NCI-H69 (cell line): ENCODE data around the gene SIL1.
"Not testable (repeated sequence)": the region's sequence is repeated elsewhere in the genome, so short reads cannot be mapped to it uniquely, and the experiment has no call there.

Experiments
- DNase-seq: peaks from one replicate; lab custom pipeline; 2025; lab: John Stamatoyannopoulos, UW

Gene SIL1

DNA sequence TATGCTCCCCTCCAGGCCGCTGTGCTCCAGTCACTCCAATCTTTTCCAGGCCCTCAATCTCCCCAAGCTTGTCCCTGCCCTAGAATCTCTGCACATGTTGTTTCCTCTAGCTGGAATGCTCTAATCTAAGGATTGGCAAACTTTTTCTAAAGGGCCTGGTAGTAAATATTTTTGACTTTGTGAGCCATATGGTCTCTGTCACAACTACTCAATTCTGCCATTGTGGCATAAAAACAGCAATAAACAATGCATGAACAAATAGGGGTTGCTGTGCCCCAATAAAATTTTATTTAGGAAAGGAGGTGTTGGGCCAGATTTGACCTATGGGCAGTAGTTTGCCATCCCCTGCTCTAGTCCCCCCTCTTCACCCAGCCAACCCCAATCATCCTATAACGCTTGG is 172.5 kb downstream of the SIL1 start:
- no peak for DNase-seq

DNA sequence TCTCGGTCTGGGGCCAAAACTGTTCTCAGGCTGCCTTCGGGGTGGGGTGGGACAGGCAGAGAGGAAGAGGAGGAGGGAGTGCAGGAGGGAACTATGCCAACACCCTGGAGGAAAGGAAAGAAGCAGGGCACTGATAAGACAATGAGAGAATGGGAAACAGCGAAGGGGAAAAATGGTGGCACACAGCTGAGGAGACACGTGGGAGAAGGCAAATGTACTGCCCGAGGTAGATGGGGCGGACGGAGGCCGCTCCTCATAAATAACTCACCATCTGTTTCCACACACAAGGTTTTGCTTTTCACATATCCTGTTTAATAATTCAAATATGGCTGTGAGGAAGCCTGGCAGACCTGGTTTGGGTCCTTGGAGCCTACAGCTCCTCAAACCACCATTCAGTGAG is 174.9 kb downstream of the SIL1 start:
- DNase-seq: no peak

DNA sequence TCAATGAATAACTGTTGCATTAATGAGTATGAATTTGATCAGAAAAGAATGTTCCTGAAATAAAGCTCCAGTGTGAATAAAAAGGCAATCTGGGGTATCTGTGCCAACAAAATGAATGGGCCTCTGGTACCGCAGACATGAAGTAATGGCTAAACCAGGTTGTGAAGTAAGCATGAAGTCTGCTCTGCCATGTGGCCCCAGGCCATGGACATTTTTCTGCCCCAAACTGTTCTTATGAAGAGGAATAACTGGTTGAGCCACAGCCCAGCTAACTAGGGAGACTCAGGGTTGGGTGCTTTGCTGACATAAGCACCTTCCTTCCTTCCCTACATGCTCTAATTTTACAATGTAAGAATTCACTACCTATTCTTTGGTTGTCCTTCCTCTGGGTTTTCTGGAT is 175.6 kb downstream of the SIL1 start:
- no peak for DNase-seq

DNA sequence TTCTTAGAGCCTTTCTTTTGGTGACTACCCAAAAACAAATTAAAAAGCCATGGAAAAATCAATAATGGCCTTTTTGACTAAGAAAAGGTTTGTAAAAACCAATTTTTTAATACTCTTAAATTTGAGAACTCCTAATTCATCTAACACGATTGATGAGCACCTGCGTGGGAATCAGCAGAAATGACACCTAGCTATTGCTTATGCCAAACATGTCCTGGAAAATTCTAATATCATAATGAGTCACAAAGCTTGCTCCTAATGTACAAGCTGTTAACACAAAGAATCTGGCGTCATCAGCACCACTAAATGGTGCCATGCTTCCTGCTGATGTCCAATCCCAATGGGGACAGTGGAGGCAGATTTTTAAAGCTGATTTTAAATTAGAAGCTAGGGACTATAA is 176.8 kb downstream of the SIL1 start:
- DNase-seq: no peak

DNA sequence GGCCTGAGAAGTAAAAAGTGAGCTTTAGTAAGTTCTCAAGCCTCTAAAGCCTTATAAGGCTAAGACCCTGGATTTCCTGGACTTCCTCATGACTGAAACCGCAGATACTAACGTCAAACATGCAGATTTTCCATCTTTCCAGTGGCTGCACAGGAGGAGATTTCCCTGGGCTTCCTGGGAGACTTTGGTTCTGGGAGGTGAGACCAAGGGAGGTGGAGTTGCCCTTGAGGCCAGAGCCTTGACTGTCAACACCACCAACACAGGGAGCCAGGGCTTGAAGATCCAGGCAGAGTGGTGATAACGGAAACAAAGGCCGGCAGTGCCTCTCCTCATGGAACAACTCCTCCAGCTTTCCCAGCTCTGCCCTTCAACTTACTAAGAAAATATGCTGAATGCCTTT is 178.3 kb downstream of the SIL1 start:
- no peak for DNase-seq

DNA sequence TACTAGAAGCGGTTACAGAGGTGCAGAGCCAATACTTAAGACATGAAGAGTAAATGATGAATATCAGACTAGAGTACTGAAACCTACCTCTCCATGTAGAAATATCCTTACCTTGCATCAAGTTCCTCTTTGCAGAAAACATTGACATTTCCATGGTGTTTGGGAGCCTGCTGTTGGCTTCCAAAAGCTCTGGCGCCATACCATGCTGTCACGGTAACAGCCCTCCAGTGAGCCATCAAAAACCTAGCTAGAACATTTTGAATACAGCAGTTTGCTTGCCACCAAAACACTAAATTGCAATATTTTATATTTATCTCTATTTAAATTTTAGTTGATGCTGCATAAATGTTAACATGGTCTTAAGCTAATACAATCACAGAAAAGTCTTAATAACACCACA is 179.0 kb downstream of the SIL1 start:
- no peak for DNase-seq

DNA sequence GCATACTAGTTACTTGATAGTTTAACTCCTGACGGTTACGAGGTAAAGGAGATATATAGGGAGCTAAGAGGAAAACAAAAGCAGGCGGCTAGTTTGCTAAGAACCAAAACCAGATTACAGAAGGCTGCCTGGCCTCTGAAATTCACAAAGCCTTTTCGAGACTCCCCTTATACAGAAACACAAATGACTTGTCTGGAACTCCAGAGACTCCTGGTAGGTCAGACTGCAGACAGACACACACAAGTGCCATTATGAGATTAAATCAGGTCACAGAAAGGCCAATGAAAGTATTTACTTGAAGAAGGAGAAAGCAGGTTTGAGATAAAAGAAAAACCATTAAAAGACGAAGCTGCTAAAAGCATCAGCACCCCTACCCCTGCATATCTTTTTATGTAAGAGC is 180.5 kb downstream of the SIL1 start:
- no peak for DNase-seq

DNA sequence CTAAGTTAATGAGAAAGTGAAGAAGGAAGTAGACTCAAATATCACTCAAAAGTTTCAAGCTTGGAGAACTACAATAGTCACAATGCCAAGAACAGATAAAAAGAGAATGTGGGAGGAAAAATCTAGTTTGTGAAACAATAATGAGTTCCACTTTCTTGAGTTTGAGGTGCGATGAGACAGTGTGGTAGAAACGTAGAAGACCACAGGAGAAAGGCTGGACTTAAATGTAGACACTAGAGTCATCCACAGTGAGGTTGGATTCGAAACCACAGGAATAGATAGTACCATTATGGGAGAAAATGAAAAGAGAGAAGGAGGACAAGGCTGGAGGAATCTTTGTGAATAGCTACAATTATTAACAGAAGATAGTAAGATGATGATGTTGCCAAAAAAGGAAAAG is 182.0 kb downstream of the SIL1 start:
- DNase-seq: no peak

DNA sequence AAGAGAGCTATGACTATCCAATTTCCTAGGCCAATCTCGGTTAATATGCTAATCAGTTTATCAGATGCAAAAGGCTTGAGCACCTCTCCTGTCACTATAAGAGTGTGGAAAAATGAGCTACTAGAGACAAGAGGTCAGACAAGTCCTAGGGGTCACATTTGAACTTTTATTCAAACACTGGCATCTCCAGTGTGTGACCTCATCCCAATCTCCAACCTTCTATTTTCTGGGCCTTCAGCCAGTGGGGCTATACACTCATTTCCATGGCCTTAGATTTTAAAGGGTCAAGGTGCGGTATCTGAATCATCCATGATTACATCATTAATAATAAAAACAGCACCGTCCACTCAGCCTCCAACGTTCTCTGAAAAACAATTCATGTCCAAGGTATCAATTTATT is 183.4 kb downstream of the SIL1 start:
- DNase-seq: no peak

DNA sequence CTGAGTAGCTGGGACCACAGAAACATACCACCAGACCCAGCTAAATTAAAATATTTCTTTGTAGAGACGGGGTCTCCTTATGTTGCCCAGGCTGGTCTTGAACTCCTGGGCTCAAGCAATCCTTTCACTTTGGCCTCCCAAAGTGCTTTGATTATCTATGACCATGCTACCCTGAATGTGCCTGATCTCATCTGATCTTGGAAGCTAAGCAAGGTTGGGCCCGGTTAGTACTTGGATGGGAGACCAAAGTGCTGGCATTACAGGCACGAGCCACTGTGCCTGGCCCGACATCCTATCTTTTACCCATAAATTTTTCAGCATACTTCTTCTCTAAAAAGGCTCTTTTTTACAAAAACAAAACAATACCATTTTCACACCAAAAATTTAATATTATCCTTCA is 186.0 kb downstream of the SIL1 start:
- no peak for DNase-seq

DNA sequence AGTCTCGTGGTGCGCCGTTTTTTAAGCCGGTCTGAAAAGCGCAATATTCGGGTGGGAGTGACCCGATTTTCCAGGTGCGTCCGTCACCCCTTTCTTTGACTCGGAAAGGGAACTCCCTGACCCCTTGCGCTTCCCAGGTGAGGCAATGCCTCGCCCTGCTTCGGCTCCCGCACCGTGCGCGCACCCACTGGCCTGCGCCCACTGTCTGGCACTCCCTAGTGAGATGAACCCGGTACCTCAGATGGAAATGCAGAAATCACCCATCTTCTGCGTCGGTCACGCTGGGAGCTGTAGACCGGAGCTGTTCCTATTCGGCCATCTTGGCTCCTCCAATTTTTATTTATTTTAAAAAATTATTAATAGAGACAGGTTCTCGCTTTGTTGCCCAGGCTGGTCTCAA is 187.0 kb downstream of the SIL1 start:
- not testable (repeated sequence) for DNase-seq

DNA sequence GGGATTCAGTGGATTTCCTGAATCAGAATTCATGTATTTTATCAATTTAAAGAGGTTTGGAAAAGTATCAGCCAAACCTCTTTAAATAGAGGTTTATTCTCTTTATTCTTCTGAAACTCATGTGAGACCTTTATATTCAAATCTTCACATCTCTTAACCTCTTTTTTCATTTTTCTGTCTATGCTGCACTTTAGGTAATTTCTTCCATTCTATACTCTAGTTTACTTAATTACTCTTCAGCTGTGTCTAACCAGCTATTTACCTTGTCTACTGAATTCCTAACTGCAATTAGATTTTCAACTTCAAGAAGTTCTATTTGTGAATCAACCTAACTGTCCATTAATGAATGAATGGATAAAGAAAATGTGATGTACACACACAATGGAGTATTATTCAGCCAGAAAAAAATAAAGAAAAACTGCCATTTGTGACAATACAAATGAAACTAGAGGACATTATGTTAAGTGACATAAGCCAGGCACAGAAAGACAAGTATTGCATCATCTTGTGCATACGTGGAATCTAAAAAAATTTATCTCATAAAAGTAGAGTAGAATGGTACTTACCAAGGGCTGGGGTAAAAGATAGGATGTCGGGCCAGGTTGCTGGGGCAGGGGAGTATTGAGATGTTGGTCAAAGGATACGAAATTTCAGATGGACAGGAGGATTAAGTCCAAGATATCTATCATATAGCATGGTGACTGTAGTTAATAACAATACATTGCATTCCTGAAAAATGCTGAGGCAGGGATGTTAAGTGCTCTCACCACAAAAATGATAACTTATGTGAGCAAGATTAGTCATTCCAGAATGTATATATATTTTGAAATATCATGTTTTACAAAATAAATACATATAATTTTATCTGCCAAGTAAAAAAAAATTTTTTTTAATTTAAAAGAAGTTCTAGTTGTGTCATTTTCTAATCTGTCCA is 193.5 kb downstream of the SIL1 start:
- DNase-seq: no peak

DNA sequence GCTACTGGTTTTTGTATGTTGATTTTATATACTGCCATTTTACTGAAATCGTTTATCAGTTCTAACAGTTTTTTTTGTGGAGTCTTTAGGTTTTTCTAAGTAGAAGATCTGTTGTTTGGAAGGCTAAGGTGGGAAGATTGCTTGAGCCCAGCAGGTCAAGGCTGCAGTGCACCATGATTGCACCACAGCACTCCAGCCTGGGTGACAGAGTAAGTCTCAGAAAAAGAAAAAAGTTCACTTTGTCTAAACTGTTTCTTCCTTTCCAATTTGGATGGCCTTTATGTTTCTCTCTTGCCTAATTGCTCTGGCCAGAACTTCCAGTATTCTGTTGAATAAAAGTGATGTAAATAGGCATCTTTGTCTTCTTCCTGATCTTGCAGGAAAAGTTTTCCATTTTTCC is 198.5 kb downstream of the SIL1 start:
- no peak for DNase-seq

DNA sequence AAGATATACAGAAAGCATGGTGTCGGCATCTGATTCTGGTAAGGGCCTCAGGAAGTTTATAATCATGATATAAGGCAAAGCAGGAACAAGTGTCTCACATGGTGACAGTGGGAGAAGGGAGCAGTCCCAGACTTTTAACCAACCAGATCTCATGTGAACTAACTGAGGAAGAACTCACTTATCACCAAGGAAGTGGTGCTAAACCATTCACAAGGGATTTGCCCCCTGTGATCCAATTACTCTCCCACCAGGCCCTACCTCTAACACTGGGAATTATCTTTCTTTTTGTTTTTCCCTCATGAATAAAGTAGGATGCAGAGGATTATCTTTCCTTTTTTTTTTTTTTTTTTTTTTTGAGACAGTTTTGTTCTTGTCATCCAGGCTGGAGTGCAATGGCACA is 199.6 kb downstream of the SIL1 start:
- DNase-seq: no peak

DNA sequence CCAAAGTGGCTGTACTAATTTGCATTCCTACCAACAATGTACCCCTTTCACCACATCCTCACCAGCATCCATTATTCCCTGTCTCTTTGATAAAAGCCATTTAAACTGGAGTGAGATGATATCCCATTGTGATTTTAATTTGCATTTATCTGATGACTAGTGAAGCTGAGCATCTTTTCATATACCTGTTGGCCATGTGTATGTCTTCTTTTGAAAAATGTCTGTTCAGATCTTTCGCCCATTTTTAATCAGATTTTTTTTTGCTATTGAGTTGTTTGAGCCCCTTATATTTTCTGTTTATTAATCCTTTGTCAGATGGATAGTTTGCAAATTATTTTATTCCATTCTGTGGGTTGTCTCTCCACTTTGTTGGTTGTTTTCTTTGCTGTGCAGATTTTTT is 202.0 kb downstream of the SIL1 start:
- DNase-seq: no peak

DNA sequence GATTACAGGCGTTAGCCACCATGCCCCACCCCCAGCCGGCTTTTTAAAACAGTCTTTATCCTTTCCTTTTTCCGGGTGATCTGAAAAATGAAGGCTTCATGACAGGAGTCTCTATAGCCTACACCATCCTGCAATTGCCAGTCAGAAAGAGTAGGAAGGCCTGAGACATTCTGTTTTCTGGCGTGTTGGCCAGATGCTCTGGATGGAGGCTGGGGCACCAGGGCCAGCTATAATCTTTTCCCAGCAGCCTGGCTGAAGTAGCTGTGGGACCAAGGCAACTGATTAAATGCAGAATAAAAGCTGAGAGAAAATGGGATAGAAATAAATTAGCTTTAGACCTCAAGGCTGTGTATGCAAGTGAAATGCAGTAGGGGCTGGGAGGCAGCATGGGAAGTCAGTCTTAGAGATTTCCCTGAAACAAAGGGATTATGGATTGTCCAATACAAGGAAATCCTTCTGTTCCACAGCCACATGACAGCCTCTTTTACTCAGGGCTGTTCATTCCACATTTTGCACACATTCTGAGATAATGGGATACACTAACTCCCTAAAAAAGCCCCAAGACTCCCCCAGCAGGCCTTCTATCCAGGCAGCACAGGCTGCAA is 207.1 kb downstream of the SIL1 start:
- no peak for DNase-seq

DNA sequence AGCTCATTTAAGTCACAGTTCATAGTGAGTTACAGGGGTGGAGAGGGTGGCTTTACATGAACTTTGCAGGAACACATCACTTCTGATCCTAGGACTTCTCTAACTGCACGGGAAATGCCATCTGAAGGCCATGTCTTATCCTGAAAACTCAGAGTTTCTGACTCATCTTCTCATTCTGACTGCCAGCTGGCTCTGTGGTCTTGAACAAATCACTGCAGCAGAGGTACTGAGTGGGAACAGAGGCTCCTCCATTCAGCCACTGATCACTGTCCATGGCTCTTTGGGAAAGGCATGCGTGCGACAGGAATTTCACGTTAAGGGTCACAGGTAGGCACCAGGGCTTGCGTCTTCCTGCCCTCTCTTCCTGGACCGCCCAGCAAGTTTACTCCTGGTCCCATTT is 208.4 kb downstream of the SIL1 start:
- no peak for DNase-seq

DNA sequence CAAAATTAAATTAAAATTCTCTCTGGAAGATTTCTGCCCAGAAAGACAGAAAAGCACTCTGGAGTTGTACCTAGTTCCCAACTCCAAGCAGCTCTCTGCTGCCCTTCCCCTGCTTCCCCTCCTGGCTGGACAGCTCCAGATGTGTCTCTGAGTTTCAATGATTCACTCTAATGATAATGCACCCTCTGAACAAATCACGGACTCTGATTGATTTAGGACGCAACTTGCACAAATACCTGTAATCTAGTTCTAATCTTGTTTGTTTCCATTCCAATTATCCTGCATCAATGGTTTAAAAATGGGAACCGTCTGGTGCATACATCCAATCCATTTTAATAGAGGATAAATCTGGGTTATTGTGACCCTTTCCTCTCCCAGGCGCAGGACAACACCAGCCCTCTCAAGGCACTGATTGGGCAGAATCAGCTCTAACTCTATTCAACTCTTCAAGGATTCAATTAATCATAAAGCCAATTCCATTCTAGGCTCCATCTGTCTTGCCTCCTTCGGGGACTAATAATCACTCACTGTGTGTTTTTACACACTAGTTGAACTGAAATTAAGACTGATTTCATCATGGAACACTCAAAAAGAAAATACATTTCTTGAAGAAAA is 211.9 kb downstream of the SIL1 start:
- DNase-seq: peak; percentile 93

DNA sequence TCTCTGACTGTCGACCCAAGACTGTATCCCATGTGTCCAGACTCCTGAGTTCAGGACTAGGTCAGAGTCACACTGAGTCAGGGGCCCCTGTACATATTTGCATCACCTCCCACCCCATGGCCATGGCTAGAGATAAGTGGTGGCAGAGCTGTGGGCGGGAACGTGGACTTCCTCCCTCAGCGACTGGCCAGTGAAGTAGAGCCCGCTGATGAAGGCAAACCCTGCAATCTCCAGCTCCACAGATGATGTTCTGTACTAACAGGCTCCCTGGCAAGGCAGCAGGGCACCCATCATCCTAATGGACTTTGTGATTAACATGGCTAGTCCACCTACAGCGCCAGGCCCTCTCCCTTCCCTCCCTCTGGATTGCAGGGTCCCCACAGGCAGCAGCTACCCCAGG is 212.5 kb downstream of the SIL1 start:
- DNase-seq: peak; percentile 68

DNA sequence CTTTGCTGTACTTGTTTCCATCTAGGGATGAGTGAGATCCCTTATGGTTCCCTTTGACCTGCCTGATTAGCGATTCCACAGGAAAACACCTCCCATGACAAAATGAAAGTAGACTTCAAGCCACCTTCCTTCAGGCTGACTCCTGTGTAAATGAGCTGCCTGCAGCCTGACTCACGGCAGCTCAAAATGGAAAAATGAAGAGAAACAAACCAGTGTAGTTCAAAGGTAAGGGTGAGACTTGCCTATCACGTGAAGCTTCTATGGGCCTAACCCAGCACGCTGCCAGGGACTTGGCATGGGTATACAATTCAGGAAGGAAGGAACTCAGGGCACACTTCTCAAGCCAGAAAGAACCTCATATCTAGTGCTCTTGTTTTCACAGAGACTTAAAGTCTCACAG is 212.9 kb downstream of the SIL1 start:
- DNase-seq: no peak

DNA sequence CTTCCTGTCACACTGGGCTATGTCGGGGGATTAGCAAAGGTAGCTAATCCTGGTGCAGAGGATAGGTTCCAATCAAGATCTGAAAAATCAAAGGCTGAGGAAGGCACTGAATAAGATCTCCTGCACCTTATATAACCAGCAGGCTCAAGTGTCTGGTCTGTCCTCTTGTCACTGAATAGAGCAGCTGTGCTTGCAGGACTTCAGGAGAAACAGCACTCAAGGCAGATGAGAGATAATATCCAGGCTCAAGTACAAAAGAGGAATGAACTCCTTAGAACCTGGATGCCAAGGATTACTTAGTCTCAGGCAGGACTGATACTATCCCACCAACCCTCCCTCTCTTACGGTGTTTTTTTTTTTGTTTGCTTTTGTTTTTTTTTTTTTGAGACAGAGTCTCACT is 214.2 kb downstream of the SIL1 start:
- no peak for DNase-seq

DNA sequence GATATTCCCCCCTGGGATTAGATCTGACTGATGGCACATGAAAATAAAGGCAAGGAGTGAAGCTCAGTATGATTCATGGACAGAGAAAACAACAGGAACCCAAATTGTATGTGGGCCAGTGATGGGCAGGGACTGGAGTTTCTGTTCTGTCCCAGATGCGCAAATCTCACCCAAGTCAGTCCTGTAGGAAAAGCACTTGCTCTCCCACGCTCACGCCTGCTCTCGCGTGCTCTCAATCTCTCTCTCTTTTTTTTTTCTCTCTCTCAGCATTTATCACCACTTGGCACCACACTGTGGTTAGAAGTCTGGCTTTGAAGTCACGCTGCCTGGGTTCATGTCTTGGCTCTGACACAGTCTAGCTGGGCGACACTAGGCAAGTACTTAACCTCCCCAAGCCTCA is 216.6 kb downstream of the SIL1 start:
- DNase-seq: no peak

DNA sequence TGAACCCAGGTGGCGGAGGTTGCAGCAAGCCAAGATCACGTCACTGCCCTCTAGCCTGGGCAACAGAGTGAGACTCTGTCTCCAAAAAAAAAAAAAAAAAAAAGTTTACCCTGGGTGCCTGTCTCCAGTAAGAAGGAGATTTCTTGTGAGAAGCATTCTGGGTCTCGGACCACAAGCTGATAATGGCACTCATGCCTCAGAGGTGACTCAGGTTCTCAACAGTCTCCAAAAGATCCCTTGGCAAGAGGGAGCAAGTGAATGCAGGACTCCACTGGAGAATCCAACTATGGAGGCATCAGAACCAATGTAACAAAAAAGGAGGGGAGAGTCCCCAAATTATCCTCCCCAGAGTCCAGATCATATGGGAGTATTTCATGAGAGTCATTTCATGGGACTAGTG is 217.0 kb downstream of the SIL1 start:
- DNase-seq: no peak
